ENCODE measurements around the gene PTOV1.
A peak's percentile ranks its signal among the peaks of the same experiment; 100 is the strongest.

PTOV1 gene

GRCh38 chr19:49892716-49893115, 41.8 kb downstream of the PTOV1 start:
- DNase-seq, result no peak

DNA sequence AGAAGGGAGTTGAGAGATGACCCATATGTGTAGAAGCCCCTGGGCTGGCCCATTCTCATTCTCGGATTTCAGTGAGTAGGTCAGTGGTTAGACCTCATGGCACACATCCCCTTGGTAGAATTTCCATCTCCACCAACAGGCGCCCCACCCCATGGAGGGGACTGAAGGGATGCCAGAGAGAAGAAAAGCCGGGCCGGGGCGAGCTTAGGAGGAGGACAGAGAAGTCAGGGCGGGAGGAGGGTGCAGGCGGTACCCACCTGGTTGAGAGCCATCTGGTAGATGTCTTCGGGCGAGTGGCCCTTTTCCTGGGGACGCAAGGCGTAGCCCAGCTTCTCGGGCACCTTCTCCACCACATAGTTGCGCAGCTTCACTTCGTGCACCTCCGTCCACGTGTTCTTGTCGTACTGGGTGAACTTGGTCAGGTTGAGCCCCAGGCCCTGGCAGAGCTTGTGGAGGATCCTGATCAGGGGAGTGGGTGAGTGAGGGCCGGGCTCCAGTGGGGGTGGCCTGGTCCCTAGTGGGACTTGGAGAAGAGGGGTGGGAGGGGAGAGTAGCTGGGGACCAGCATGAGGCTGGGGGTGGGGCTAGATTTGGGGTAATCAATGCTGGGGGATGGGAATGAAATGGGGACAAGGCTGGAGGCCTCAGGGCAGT, 43.2 kb downstream of the PTOV1 start:
- DNase-seq, result no peak

- DNase-seq, result no peak
Measured at GRCh38 chr19:49894879-49895565, 44.1 kb downstream of the PTOV1 start.

GRCh38 chr19:49895566-49896297, 44.8 kb downstream of the PTOV1 start:
- DNase-seq, result no peak

DNA sequence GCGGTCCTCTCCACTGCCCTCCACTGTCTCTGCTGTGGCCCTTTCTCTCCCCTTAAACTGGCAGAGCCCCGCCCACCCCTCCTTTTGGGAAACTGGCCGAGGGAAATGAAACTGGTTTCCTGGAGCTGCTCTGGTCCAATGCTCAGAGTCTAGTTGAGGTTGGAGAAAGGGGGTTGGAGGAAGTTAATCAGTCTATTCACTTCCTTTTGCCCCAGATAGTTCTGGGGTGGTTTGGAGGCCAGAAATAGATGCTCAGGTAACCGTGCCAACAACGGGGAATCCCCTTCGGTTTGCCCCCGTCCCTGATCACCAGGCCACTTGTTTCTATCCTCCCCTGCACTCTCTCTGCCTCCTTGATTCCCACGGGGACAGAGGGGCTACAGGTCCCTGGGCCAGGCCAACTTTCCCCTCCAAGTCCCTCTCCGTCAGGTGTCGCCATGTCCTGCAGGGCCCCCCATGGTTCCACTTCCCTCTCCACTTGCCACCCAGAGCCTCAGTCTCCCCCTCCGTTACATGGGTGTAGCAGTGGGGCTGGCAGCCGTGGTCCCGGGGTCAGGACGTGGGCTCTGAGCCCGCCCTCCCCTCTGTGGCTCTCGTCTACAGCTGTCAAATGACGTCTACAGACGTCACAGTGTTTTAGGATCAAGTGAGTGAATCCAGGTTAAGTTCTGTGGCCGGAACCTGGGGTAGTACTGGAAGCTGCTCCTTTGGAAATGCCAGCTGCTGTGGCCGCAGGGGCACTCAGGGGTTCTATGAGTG, 46.1 kb downstream of the PTOV1 start, which contains the start of gene IL4I1:
Gene IL4I1, minus strand, starts transcription at position 25 of the 759 bp plus-strand sequence. CDS start 727 bp downstream, outside the sequence.
- DNase-seq, result peak; percentile 50

- DNase-seq, result no peak
Measured at GRCh38 chr19:49904136-49904535, 53.2 kb downstream of the PTOV1 start.

DNA sequence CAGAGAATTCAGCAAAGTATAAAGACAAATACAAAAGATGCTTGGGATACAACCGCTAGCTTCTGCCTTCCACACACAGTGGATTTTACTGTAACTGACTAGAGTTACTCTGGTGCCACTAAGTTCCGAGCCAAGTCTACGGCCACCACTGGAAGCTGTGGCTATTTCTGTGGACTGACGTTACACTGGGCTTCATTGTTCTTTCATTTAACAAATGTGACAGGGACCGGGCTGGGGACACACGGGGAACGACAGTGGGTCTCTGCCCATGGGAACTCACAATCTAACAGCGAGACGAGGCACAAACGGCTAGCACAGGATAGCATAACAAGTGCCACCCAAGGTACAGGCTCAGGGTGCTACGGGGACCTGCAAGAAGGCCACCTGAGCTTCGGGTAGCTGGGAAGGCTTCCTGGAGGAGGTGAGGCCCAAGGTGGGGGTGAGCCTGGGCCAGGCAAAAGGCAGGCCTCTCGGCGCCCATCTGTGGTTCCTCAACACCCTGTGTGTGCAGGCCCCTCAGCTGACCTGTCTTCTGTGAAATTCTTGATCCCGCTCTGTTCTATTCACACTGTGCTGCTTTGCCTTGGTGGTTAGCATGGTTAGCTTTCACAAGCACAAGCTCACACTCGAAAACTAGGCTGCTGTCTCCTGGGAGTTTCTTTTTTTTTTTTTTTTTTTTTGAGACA, 56.1 kb downstream of the PTOV1 start:
- no peak for DNase-seq

GRCh38 chr19:49907745-49908446, 56.9 kb downstream of the PTOV1 start:
- DNase-seq, result no peak

GRCh38 chr19:49908480-49909420, 57.8 kb downstream of the PTOV1 start:
- DNase-seq, result no peak

DNA sequence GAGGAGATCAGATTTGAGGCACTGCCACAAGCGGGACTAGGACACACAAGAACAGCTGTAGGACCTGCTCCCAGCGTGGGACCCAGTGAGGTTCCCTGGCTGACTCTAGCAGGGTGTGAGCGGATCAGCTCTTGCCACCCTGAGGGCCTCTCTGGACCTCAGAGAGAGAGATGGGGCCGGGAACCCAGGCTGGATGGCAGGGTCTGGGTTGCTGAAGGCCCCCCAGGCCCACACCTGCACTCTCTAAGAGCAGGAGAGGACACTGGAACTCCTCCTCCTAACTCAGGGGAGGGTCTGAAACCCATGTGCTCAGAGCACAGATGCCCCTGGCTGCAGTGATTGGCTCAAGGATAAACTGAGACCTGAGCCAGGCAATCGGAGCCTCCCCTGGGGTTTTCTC, 59.2 kb downstream of the PTOV1 start:
- no peak for DNase-seq

All from stimulated activated CD4-positive, alpha-beta T cell treated with anti-CD3 and anti-CD28 coated beads, Interleukin-12 subunit alpha, Interleukin-12 subunit beta, amount 100 ng/mL, for 4 hours (primary cell).